Type B pancreatic cell (in vitro differentiated cells): ENCODE measurements around the gene PLSCR5. TPM values are rescaled to one million over a fixed set of nuclear protein-coding genes. Genes with fewer than 3 reads are reported as not detected.

ENCODE experiments used
- DNase-seq: peaks from one replicate; pipeline ENCODE4 v3.0.0; 2021; ENCODE audit warnings: mixed read lengths; ENCODE audit not compliant: unreplicated experiment; ENCODE audit errors: extremely low spot score
- H3K27ac Mint-ChIP-seq: 2 replicates; pipeline ENCODE4 v1.8.0; 2021; ENCODE audit warnings: mild to moderate bottlenecking, mixed read lengths
- H3K27me3 Mint-ChIP-seq: 2 replicates; pipeline ENCODE4 v1.8.0; 2021; ENCODE audit warnings: mixed read lengths
- H3K36me3 Mint-ChIP-seq: 2 replicates; pipeline ENCODE4 v1.8.0; 2021; ENCODE audit warnings: mixed read lengths
- H3K4me1 Mint-ChIP-seq: one replicate; pipeline ENCODE4 v1.8.0; 2021; ENCODE audit warnings: mixed read lengths; ENCODE audit not compliant: unreplicated experiment
- H3K4me3 Mint-ChIP-seq: 2 replicates; pipeline ENCODE4 v1.8.0; 2021; ENCODE audit warnings: mild to moderate bottlenecking, mixed read lengths
- H3K9me3 Mint-ChIP-seq: 2 replicates; pipeline ENCODE4 v1.8.0; 2021; ENCODE audit warnings: mixed read lengths
- CTCF ChIP-seq: fragments of 200-600 bp; sonication (generic); conservative IDR thresholded peaks from 2 replicates; pipeline ENCODE4 v1.5.0; 2021; ENCODE audit warnings: antibody characterized with exemption, mild to moderate bottlenecking
- long read RNA-seq: library from polyadenylated mRNA; unstranded; transcript quantifications from one replicate; pipeline ENCODE4 v2.0.0, GENCODE V29; 2020
- total RNA-seq: library from RNA; stranded (reverse); gene quantifications from 2 replicates; pipeline ENCODE4 v1.2.1, GENCODE V29; 2021; ENCODE audit warnings: low replicate concordance

PLSCR5 gene
- 0.24 TPM in 1 of 2 replicates, not detected in the other for total RNA-seq
- long read RNA-seq, partial matches to known transcripts: 0 of 3 reads
- long read RNA-seq, other reads (novel, unspliced or antisense): 2 of 3 reads

GRCh38 chr3:146605106-146605505 is at the start of gene PLSCR5:
Gene PLSCR5, minus strand, starts transcription at chr3:146605346. Its CDS starts 134 bp downstream, at chr3:146605212.
- H3K9me3 Mint-ChIP-seq: no peaks in the 10 kb centered on the region
- H3K4me1 Mint-ChIP-seq: peaks cover 3% of the 10 kb centered on the region
- H3K4me3 Mint-ChIP-seq: no peak within 1 kb of the TSS
- no peak for DNase-seq
- no peak for TF ChIP-seq CTCF
- H3K27ac Mint-ChIP-seq: no peak within 1 kb of the TSS
- H3K36me3 Mint-ChIP-seq: no peaks in the 10 kb centered on the region
- H3K27me3 Mint-ChIP-seq: no peaks in the 10 kb centered on the region

- H3K36me3 Mint-ChIP-seq: no peaks in the 10 kb centered on the region
- no peak for DNase-seq
- H3K27ac Mint-ChIP-seq: no peak overlapping the region
- no peaks in the 10 kb centered on the region for H3K27me3 Mint-ChIP-seq
- no peaks in the 10 kb centered on the region for H3K9me3 Mint-ChIP-seq
- no peaks in the 10 kb centered on the region for H3K4me1 Mint-ChIP-seq
- no peak for TF ChIP-seq CTCF
- H3K4me3 Mint-ChIP-seq: no peak overlapping the region
Observed at GRCh38 chr3:146653978-146654377, 48.8 kb upstream of the PLSCR5 start.

GRCh38 chr3:146650691-146651442 is 45.7 kb upstream of the PLSCR5 start:
- TF ChIP-seq CTCF: no peak
- Mint-ChIP-seq H3K27me3 (no peaks in the 10 kb centered on the region), H3K4me3 (no peak overlapping the region), H3K27ac (no peak overlapping the region), H3K9me3 (no peaks in the 10 kb centered on the region), H3K4me1 (no peaks in the 10 kb centered on the region), H3K36me3 (no peaks in the 10 kb centered on the region)
- DNase-seq: no peak

- no peaks in the 10 kb centered on the region for H3K9me3 Mint-ChIP-seq
- H3K4me1 Mint-ChIP-seq: no peaks in the 10 kb centered on the region
- H3K36me3 Mint-ChIP-seq: no peaks in the 10 kb centered on the region
- no peak overlapping the region for H3K4me3 Mint-ChIP-seq
- H3K27me3 Mint-ChIP-seq: no peaks in the 10 kb centered on the region
- H3K27ac Mint-ChIP-seq: no peak overlapping the region
- no peak for TF ChIP-seq CTCF
- no peak for DNase-seq
Observed at GRCh38 chr3:146646261-146646660, 41.1 kb upstream of the PLSCR5 start.

GRCh38 chr3:146640955-146641867 is 36.1 kb upstream of the PLSCR5 start:
- DNase-seq: no peak
- Mint-ChIP-seq H3K27me3 (no peaks in the 10 kb centered on the region), H3K4me3 (no peak overlapping the region), H3K27ac (no peak overlapping the region), H3K9me3 (no peaks in the 10 kb centered on the region), H3K4me1 (no peaks in the 10 kb centered on the region), H3K36me3 (no peaks in the 10 kb centered on the region)
- TF ChIP-seq CTCF: peak; percentile 77
